ENCODE data around the gene TOPORS.

Gene TOPORS

GRCh38 chr9:32502464-32502863 is 49.9 kb downstream of the TOPORS start:
- no peak for DNase-seq (ENCODE audit: low read depth)

- no peak for DNase-seq (ENCODE audit: low read depth)
These were observed 50.5 kb downstream of the TOPORS start for GRCh38 chr9:32501868-32502267.

GRCh38 chr9:32500768-32501167 is 51.6 kb downstream of the TOPORS start:
- DNase-seq (ENCODE audit: low read depth): no peak

GRCh38 chr9:32497921-32498320 is 54.5 kb downstream of the TOPORS start:
- DNase-seq (ENCODE audit: low read depth): no peak

GRCh38 chr9:32490601-32491000 is 61.8 kb downstream of the TOPORS start:
- DNase-seq (ENCODE audit: low read depth): no peak

Measured in GM04503 (cell line).